ENCODE results near the gene SPRN.
"Not testable (repeated sequence)": the region's sequence is repeated elsewhere in the genome, so short reads cannot be mapped to it uniquely, and the experiment has no call there.

SPRN gene

DNA sequence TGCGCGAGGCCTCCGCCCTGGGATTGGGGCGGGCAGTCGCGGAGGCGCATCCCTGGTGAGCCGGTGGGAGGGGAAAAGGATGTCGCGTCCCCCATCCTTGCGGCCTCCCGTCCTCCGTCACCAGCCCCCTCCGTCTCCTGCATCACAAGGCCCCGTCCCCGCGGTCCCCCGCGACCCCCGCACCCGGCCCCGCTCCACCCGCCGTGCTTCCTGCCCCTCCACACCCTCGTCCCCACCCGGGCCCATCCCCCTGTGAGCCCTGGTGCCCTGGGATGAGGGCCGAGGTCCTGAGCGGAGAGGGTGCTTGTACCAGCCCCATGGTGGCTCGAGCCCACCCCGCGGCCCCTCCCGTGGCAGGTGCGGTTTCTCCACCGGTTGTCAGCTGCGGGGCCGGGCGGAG lies at the start of gene SPRN:
Gene SPRN, minus strand, starts transcription at position 25 of the 400 bp plus-strand sequence. CDS start 944 bp downstream, outside the sequence.
- DNase-seq (ENCODE audit: low read depth in 4 of 4, low spot score in 1 of 4), result not testable (repeated sequence)

GRCh38 chr10:133474027-133474426 lies 49.6 kb upstream of the SPRN start:
- DNase-seq (ENCODE audit: low read depth in 4 of 4, low spot score in 1 of 4), result no peak

DNA sequence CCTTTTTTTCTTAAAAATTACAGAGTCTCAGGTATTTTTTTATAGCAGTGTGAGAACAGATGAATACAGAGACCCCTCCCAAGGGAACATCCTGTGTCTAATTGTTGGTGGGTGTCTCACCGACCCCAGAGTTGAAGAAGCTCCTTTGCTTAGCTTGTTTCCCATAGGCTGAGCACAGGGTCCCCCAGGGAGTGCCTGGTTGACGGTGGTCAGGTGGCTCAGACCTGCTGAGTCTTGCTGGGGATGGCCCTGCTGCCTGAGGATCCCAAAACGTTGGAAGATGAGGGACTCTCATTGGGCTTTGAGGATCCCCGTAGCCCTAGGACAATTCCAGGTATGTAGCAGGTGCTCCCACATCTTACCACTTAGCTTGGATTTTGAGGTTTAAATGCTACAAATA lies 48.8 kb upstream of the SPRN start:
- no peak for DNase-seq (ENCODE audit: low read depth in 4 of 4, low spot score in 1 of 4)

- DNase-seq (ENCODE audit: low read depth in 4 of 4, low spot score in 1 of 4), result no peak
These were observed 47.1 kb upstream of the SPRN start for GRCh38 chr10:133471300-133472109.

DNA sequence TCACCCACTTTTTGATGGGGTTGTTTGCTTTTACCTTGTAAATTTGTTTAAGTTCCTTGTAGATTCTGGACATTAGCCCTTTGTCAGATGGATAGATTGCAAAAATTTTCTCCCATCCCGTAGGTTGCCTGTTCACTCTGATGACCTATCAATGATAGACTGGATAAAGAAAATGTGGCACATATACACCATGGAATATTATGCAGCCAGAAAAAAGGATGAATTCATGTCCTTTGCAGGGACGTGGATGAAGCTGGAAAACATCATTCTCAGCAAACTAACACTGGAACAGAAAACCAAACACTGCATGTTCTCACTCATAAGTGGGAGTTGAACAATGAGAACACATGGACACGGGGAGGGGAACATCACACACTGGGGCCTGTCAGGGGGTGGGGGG lies 44.8 kb upstream of the SPRN start:
- not testable (repeated sequence) for DNase-seq (ENCODE audit: low read depth in 4 of 4, low spot score in 1 of 4)

GRCh38 chr10:133467286-133467911 lies 43.0 kb upstream of the SPRN start:
- no peak for DNase-seq (ENCODE audit: low read depth in 4 of 4, low spot score in 1 of 4)

GRCh38 chr10:133466683-133467275 lies 42.4 kb upstream of the SPRN start:
- DNase-seq (ENCODE audit: low read depth in 4 of 4, low spot score in 1 of 4), result no peak

DNA sequence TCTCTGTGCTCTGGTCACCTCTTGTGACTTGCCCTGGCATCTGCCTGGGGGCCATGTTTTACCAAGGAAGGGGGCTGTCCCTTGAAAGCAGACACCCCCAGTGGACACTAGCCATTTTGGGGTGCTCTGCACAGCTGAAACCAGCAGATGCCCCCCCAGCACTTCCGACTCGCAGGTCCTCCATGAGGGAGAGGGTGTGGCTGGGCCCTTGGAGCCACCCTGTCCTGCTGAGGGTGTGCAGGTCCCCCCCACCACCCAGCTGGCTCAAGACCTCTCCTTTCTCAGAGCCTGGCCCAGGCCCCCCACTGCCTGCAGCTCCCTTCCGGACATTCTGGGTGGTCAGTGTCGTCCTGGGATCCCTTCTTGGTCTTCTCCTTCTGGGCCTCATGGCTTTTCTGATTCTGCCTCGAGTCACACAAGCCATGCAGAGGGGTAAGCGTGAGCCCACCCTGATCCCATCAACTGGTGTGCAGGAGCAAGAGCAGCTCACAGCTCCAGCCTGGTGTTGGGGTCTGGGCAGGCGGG lies 41.6 kb upstream of the SPRN start:
- DNase-seq (ENCODE audit: low read depth in 4 of 4, low spot score in 1 of 4), result no peak

- no peak for DNase-seq (ENCODE audit: low read depth in 4 of 4, low spot score in 1 of 4)
These were observed 40.9 kb upstream of the SPRN start for GRCh38 chr10:133465191-133465949.

- DNase-seq (ENCODE audit: low read depth in 4 of 4, low spot score in 1 of 4), result no peak
These were observed 40.2 kb upstream of the SPRN start for GRCh38 chr10:133464582-133465031.

GRCh38 chr10:133462512-133463305 lies 38.3 kb upstream of the SPRN start:
- no peak for DNase-seq (ENCODE audit: low read depth in 4 of 4, low spot score in 1 of 4)

- no peak for DNase-seq (ENCODE audit: low read depth in 4 of 4, low spot score in 1 of 4)
These were observed 37.4 kb upstream of the SPRN start for GRCh38 chr10:133461841-133462240.

DNA sequence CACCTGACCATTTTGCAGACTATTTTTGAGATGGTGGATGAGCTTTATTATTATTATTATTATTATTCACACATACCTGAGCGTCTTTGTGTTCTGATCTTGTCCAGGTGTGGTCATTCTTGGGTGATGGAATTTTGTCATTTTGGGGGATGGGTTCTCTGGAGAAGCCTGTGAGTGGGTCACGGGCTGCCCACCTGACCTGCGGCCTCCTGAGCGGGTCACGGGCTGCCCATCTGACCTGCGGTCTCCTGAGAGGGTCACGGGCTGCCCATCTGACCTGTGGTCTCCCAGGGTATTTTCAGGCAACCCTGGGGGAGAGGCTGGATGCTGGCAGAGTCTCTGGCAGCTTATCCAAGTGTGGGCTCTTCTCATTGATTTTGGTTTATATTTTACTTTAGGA lies 36.6 kb upstream of the SPRN start:
- DNase-seq (ENCODE audit: low read depth in 4 of 4, low spot score in 1 of 4), result no peak

DNA sequence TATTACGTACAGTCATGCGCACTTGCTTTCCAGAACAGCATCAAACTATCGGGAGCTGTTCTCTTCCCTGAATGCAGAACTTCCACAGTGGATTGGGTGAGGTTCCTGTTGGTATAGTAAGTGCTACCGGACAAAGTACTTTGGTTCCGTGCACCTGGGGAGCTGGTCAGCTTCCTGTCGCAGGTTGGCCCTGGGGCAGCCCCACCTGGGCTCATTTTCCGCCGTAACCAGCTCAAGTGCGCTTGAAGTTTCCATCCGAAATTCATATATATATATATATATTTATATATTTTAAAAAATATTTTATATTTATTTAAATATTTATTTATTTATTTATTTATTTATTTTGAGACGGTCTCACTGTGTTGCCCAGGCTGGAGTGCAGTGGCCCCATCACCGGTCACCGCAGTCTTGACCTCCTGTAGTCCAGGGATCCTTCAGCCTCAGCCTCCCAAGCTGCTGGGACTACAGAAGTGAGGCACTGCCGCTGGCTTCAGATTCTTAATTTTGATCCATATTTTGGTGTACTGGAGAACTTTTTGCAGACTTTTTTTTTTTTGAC lies 35.9 kb upstream of the SPRN start:
- DNase-seq (ENCODE audit: low read depth in 4 of 4, low spot score in 1 of 4), result no peak

DNA sequence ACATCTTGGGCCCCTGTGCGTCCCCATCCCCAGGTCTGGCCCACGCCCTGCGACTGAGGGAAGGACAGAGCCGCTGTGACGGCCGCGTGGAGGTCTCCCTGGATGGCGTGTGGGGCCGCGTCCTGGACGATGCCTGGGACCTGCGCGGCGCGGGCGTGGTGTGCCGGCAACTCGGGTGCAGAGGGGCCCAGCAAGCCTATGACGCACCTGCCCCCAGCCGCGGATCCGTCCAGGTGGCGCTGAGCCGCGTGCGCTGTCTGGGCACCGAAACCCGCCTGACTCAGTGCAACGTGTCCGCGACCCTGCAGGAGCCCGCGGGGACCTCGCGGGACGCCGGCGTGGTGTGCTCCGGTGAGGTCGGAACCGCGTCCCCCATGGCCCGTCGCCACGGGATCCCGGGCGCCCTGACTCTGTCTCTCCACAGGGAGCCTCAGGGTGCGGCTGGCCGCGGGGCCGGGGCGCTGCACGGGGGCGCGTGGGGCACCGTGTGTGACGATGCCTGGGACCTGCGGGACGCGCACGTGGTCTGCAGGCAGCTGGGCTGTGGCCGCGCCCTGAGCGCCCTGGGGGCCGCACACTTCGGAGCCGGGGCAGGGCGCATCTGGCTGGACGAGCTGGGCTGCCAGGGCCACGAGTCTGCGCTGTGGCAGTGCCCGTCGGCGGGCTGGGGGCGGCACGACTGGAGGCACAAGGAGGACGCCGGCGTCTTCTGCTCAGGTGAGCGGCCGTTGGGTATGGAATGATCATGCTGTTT lies 35.2 kb upstream of the SPRN start:
- no peak for DNase-seq (ENCODE audit: low read depth in 4 of 4, low spot score in 1 of 4)

DNA sequence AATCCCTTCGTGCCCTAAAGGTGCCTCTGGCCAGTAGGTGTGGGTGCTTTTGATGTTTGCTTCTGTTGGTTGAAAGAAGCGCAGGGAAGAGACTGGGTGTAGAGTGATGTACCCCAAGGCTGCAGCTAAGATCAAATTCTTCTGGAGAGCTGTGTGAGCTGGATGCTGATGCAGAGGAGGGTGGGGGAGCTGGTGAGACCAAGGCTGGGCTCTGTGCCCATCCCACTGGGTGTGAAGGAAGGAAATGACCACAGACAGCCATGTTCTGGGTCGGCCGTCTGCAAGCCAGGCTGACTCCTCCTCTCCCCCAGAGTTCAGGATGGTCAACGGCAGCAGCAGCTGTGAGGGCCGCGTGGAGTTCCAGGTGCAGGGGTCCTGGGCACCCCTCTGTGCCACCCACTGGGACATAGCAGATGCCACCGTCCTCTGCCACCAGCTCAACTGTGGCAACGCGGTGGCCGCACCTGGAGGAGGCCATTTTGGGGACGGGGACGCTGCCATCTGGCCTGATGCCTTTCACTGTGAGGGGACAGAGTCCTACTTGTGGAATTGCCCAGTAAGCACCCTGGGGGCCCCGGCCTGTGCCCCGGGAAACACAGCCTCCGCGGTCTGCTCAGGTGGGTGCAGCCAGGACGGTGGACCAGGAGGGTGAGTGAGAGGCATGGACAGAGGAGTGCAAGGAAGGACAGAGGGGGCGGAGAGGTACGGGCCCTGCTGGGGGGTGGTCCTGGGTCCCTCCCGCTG lies 34.5 kb upstream of the SPRN start:
- no peak for DNase-seq (ENCODE audit: low read depth in 4 of 4, low spot score in 1 of 4)

GRCh38 chr10:133458021-133458709 lies 33.7 kb upstream of the SPRN start:
- DNase-seq (ENCODE audit: low read depth in 4 of 4, low spot score in 1 of 4), result no peak

Data from stimulated activated CD4-positive, alpha-beta T cell treated with anti-CD3 and anti-CD28 coated beads, Interleukin-1b, Interleukin-23, amount 100 ng/mL, for 24 hours (primary cell).